Duodenal mucosa (tissue), 2 donors: ENCODE results near the gene MSGN1.

Experiments used
- H3K27ac ChIP-seq: one replicate; pipeline ENCODE4 v1.7.0; 2013; ENCODE audit warnings: low read depth, low read length
- H3K27me3 ChIP-seq, 2 donors: one replicate each; pipeline ENCODE4 v1.7.0; 2013; ENCODE audit warnings: low read length in 2 of 2, control low read depth in 1 of 2; ENCODE audit not compliant: insufficient read depth in 2 of 2, control insufficient read depth in 1 of 2
- H3K36me3 ChIP-seq, 2 donors: one replicate each; pipeline ENCODE4 v1.7.0; 2013; ENCODE audit warnings: low read length in 2 of 2, control low read depth in 1 of 2; ENCODE audit not compliant: insufficient read depth in 2 of 2, control insufficient read depth in 1 of 2
- H3K4me1 ChIP-seq, 2 donors: one replicate each; pipeline ENCODE4 v1.7.0; 2013; ENCODE audit warnings: low read length in 2 of 2, control low read depth in 1 of 2; ENCODE audit not compliant: insufficient read depth in 2 of 2, control insufficient read depth in 1 of 2
- H3K4me3 ChIP-seq, 2 donors: one replicate each; pipeline ENCODE4 v1.7.0; 2013; ENCODE audit warnings: low read length in 2 of 2, low read depth in 1 of 2
- H3K9ac ChIP-seq, 2 donors: one replicate each; pipeline ENCODE4 v1.7.0; 2013; ENCODE audit warnings: low read length in 2 of 2, low read depth in 1 of 2
- H3K9me3 ChIP-seq, 2 donors: one replicate each; pipeline ENCODE4 v1.7.0; 2013; ENCODE audit warnings: low read length in 2 of 2, control low read depth in 1 of 2; ENCODE audit not compliant: control insufficient read depth in 1 of 2

Gene MSGN1

GRCh38 chr2:17845806-17846205 is 29.5 kb downstream of the MSGN1 start:
- Histone ChIP-seq H3K27ac (no peak overlapping the region), H3K9ac (no peak overlapping the region), H3K36me3 (no peaks in the 10 kb centered on the region), H3K9me3 (no peaks in the 10 kb centered on the region), H3K4me3 (no peak overlapping the region), H3K4me1 (no peaks in the 10 kb centered on the region), H3K27me3 (no peaks in the 10 kb centered on the region)

- H3K4me1 ChIP-seq: no peaks in the 10 kb centered on the region
- H3K27me3 ChIP-seq: no peaks in the 10 kb centered on the region
- H3K36me3 ChIP-seq: no peaks in the 10 kb centered on the region
- no peaks in the 10 kb centered on the region for H3K9me3 ChIP-seq
- no peak overlapping the region for H3K4me3 ChIP-seq
- H3K9ac ChIP-seq: no peak overlapping the region
- H3K27ac ChIP-seq: no peak overlapping the region
Observed at GRCh38 chr2:17846676-17847075, 30.4 kb downstream of the MSGN1 start.

GRCh38 chr2:17847236-17847635 is 31.0 kb downstream of the MSGN1 start:
- Histone ChIP-seq H3K4me3 (no peak overlapping the region), H3K4me1 (no peaks in the 10 kb centered on the region), H3K27me3 (no peaks in the 10 kb centered on the region), H3K36me3 (no peaks in the 10 kb centered on the region), H3K27ac (no peak overlapping the region), H3K9me3 (no peaks in the 10 kb centered on the region), H3K9ac (no peak overlapping the region)

GRCh38 chr2:17849275-17849674 is 33.0 kb downstream of the MSGN1 start:
- Histone ChIP-seq H3K4me1 (no peaks in the 10 kb centered on the region), H3K9ac (no peak overlapping the region), H3K4me3 (no peak overlapping the region), H3K9me3 (no peaks in the 10 kb centered on the region), H3K36me3 (no peaks in the 10 kb centered on the region), H3K27me3 (no peaks in the 10 kb centered on the region), H3K27ac (no peak overlapping the region)

GRCh38 chr2:17850151-17850550 is 33.9 kb downstream of the MSGN1 start:
- Histone ChIP-seq H3K27me3 (no peaks in the 10 kb centered on the region), H3K4me1 (no peaks in the 10 kb centered on the region), H3K9ac (no peak overlapping the region), H3K36me3 (no peaks in the 10 kb centered on the region), H3K9me3 (no peaks in the 10 kb centered on the region), H3K4me3 (no peak overlapping the region), H3K27ac (no peak overlapping the region)

GRCh38 chr2:17851731-17852585 is 35.7 kb downstream of the MSGN1 start:
- no peaks in the 10 kb centered on the region for H3K27me3 ChIP-seq
- no peak overlapping the region for H3K9ac ChIP-seq
- H3K36me3 ChIP-seq: no peaks in the 10 kb centered on the region
- no peaks in the 10 kb centered on the region for H3K4me1 ChIP-seq
- no peak overlapping the region for H3K27ac ChIP-seq
- H3K9me3 ChIP-seq: no peaks in the 10 kb centered on the region
- H3K4me3 ChIP-seq: no peak overlapping the region

- no peak overlapping the region for H3K4me3 ChIP-seq
- H3K27ac ChIP-seq: no peak overlapping the region
- H3K27me3 ChIP-seq: no peaks in the 10 kb centered on the region
- H3K9me3 ChIP-seq: no peaks in the 10 kb centered on the region
- H3K9ac ChIP-seq: no peak overlapping the region
- H3K36me3 ChIP-seq: no peaks in the 10 kb centered on the region
- H3K4me1 ChIP-seq: peaks cover 0 to 3% of the 10 kb centered on the region in 2 donors
Observed at GRCh38 chr2:17853799-17854198, 37.5 kb downstream of the MSGN1 start.

GRCh38 chr2:17857021-17857420 is 40.8 kb downstream of the MSGN1 start:
- Histone ChIP-seq H3K27ac (no peak overlapping the region), H3K4me1 (peaks cover 0 to 3% of the 10 kb centered on the region in 2 donors), H3K9me3 (no peaks in the 10 kb centered on the region), H3K36me3 (no peaks in the 10 kb centered on the region), H3K27me3 (peaks cover 0 to 5% of the 10 kb centered on the region in 2 donors), H3K9ac (no peak overlapping the region), H3K4me3 (no peak overlapping the region)

- no peak overlapping the region for H3K9ac ChIP-seq
- peaks cover 0 to 3% of the 10 kb centered on the region in 2 donors for H3K4me1 ChIP-seq
- H3K9me3 ChIP-seq: no peaks in the 10 kb centered on the region
- peaks cover 0 to 5% of the 10 kb centered on the region in 2 donors for H3K27me3 ChIP-seq
- H3K27ac ChIP-seq: no peak overlapping the region
- H3K4me3 ChIP-seq: no peak overlapping the region
- no peaks in the 10 kb centered on the region for H3K36me3 ChIP-seq
Observed at GRCh38 chr2:17858064-17858463, 41.8 kb downstream of the MSGN1 start.

GRCh38 chr2:17863539-17863938 is 47.3 kb downstream of the MSGN1 start:
- peaks cover 0 to 5% of the 10 kb centered on the region in 2 donors for H3K27me3 ChIP-seq
- H3K9ac ChIP-seq: no peak overlapping the region

More at GRCh38 chr2:17863539-17863938, 47.3 kb downstream of the MSGN1 start:
- H3K4me3 ChIP-seq: no peak overlapping the region
- no peaks in the 10 kb centered on the region for H3K9me3 ChIP-seq
- H3K27ac ChIP-seq: no peak overlapping the region
- no peaks in the 10 kb centered on the region for H3K4me1 ChIP-seq
- no peaks in the 10 kb centered on the region for H3K36me3 ChIP-seq
